Heart left ventricle (tissue), 13 donors: ENCODE results near the gene KRT26.

Source experiments
- POLR2A ChIP-seq, 2 donors: fragments of 450-650 bp; IDR thresholded peaks; one replicate each; pipeline ENCODE4 v1.6.1; 2017; ENCODE audit warnings: antibody characterized with exemption in 2 of 2, mild to moderate bottlenecking in 2 of 2, moderate library complexity in 2 of 2
- TF ChIP-seq, protein P1 (sequence below), 12 donors: fragments of 200-600 bp; sonication (generic) in 4 of 12; IDR thresholded peaks; one replicate each; pipeline versions ENCODE4 v1.5.0 to v1.8.0; 2018 to 2022; ENCODE audit warnings: antibody characterized with exemption in 12 of 12, mild to moderate bottlenecking in 5 of 12
- donor health status: ischemic (EF 13 %, LVEDD 7.1; RV severe dilation, severe dysfunction).
- donor health status: DM: no; HTN: yes; CAD: no.
- donor health status: DM: no; HTN: no; CAD: no.
- donor health status: ischemic (EF 25% LVEDD 6.9; RV normal size, moderate dysfunction).
- donor health status: ischemic (EF 25% LVEDD 5.7; RV mildly dilated, moderate dysfunction).
- donor health status: ischemic (EF 35%, LVEDD 5.7; RV mildly dilated, moderate dysfunction).
- donor health status: nonischemic (EF 11% LVEDD 7.7; RV severe dilation, severe dysfunction).
- donor health status: DM: yes; HTN: yes; CAD: no.
- donor health status: PGD.
- donor health status: ischemic (EF 29% LVEDD 5.4; RV normal size, mild dysfunction).
- donor health status: nonischemic (EF 23%, LVEDD 6.1; RV moderate dilation, normal function).

DNA sequence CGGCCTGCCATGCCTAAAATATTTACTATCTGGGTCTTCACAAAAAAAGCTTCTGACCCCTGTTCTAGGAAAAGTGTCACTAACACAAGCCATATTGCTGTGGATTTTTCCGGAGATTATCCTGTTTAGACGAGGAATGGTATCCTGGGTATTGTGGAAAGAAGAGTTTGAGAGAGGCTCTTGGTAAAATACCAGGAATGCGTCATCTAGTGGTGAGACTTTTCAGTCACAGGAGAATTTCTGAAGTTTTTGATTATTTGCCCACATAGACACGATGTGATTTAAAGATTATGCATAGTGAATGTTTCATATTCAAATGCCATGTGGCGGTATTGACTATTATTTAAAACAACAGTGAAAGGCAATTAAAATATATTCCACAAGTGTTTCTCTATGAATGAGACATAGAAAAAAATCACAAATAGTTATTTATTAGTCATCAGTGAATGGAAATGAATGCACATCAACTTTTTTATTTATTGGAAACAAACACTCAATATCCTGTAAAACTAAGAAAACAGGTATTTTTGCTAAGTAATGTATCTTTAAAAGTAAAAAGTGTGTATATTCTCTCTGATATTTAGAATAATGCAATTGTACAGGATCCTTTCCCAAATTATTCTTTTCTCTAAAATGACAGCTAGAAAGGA lies 19.9 kb upstream of the KRT26 start:
- TF ChIP-seq, protein P1, sequence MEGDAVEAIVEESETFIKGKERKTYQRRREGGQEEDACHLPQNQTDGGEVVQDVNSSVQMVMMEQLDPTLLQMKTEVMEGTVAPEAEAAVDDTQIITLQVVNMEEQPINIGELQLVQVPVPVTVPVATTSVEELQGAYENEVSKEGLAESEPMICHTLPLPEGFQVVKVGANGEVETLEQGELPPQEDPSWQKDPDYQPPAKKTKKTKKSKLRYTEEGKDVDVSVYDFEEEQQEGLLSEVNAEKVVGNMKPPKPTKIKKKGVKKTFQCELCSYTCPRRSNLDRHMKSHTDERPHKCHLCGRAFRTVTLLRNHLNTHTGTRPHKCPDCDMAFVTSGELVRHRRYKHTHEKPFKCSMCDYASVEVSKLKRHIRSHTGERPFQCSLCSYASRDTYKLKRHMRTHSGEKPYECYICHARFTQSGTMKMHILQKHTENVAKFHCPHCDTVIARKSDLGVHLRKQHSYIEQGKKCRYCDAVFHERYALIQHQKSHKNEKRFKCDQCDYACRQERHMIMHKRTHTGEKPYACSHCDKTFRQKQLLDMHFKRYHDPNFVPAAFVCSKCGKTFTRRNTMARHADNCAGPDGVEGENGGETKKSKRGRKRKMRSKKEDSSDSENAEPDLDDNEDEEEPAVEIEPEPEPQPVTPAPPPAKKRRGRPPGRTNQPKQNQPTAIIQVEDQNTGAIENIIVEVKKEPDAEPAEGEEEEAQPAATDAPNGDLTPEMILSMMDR (IDR thresholded peaks at IDR 0.05): peak; percentile 26 to 67 (median 52)
- TF ChIP-seq POLR2A (IDR thresholded peaks at IDR 0.05): no peak
